Measurements from ENCODE around the gene DKKL1. TPM values are rescaled to one million over a fixed set of nuclear protein-coding genes. Genes with fewer than 3 reads are reported as not detected.

Gene DKKL1
- total and polyA plus RNA-seq, 3 donors from 2014 or later, result 145 to 487 (median 190) TPM

- H3K9me3 ChIP-seq, result no peaks in the 10 kb centered on the region
- intact Hi-C loops (cut with DNase I; ENCODE audit: low total_unique reads), result no loop called here
- no peaks in the 10 kb centered on the region for H3K4me1 ChIP-seq
- peak; percentile 54 for DNase-seq
- H3K27me3 ChIP-seq, result no peaks in the 10 kb centered on the region
- H3K4me3 ChIP-seq, result no peak overlapping the region
- H3K27ac ChIP-seq, result no peak overlapping the region
- no peaks in the 10 kb centered on the region for H3K36me3 ChIP-seq (ENCODE audit: low read depth, missing control alignments)
- 71 to 79% methylated on average over 3 of the region's 3 CpGs for WGBS, 2 donors
- TF ChIP-seq CTCF (IDR thresholded peaks at IDR 0.05) (no peak), POLR2A (IDR thresholded peaks at IDR 0.05) (no peak)
Observed at GRCh38 chr19:49347835-49348234, 15.8 kb upstream of the DKKL1 start.

GRCh38 chr19:49348305-49349189 is 15.1 kb upstream of the DKKL1 start:
- Histone ChIP-seq H3K27ac (no peak overlapping the region), H3K27me3 (no peaks in the 10 kb centered on the region), H3K4me1 (no peaks in the 10 kb centered on the region), H3K4me3 (no peak overlapping the region), H3K9me3 (no peaks in the 10 kb centered on the region), H3K36me3 (ENCODE audit: low read depth, missing control alignments) (no peaks in the 10 kb centered on the region)
- no peak for DNase-seq
- 91 to 92% methylated on average over 12 of the region's 12 CpGs for WGBS, 2 donors
- TF ChIP-seq POLR2A (IDR thresholded peaks at IDR 0.05) (no peak), CTCF (IDR thresholded peaks at IDR 0.05) (no peak)
- intact Hi-C loops (cut with DNase I; ENCODE audit: low total_unique reads), result no loop called here

GRCh38 chr19:49349567-49349966 is 14.1 kb upstream of the DKKL1 start:
- Histone ChIP-seq H3K4me1 (no peaks in the 10 kb centered on the region), H3K4me3 (no peak overlapping the region), H3K9me3 (no peaks in the 10 kb centered on the region), H3K27me3 (no peaks in the 10 kb centered on the region), H3K36me3 (ENCODE audit: low read depth, missing control alignments) (no peaks in the 10 kb centered on the region), H3K27ac (no peak overlapping the region)
- 86 to 90% methylated on average over 2 of the region's 2 CpGs for WGBS, 2 donors
- DNase-seq, result no peak
- TF ChIP-seq CTCF (IDR thresholded peaks at IDR 0.05) (no peak), POLR2A (IDR thresholded peaks at IDR 0.05) (no peak)
- intact Hi-C loops (cut with DNase I; ENCODE audit: low total_unique reads), result no loop called here

GRCh38 chr19:49355909-49356353 is 7.7 kb upstream of the DKKL1 start:
- no peaks in the 10 kb centered on the region for H3K9me3 ChIP-seq
- intact Hi-C loops (cut with DNase I; ENCODE audit: low total_unique reads), result no loop called here
- H3K4me3 ChIP-seq, result no peak overlapping the region
- no peaks in the 10 kb centered on the region for H3K36me3 ChIP-seq (ENCODE audit: low read depth, missing control alignments)
- H3K4me1 ChIP-seq, result no peaks in the 10 kb centered on the region
- no peak overlapping the region for H3K27ac ChIP-seq
- TF ChIP-seq CTCF (IDR thresholded peaks at IDR 0.05) (no peak), POLR2A (IDR thresholded peaks at IDR 0.05) (no peak)
- DNase-seq, result no peak
- no peaks in the 10 kb centered on the region for H3K27me3 ChIP-seq
- WGBS, 2 donors, result 66 to 68% methylated on average over 12 of the region's 12 CpGs

- Histone ChIP-seq H3K36me3 (ENCODE audit: low read depth, missing control alignments) (no peaks in the 10 kb centered on the region), H3K4me3 (no peak overlapping the region), H3K4me1 (peaks cover 3% of the 10 kb centered on the region), H3K9me3 (no peaks in the 10 kb centered on the region), H3K27ac (no peak overlapping the region), H3K27me3 (no peaks in the 10 kb centered on the region)
- DNase-seq, result no peak
- intact Hi-C loops (cut with DNase I; ENCODE audit: low total_unique reads), result no loop called here
- TF ChIP-seq POLR2A (IDR thresholded peaks at IDR 0.05) (no peak), CTCF (IDR thresholded peaks at IDR 0.05) (no peak)
- WGBS, 2 donors, result 59 to 65% methylated on average over 7 of the region's 7 CpGs
Observed at GRCh38 chr19:49356382-49356781, 7.3 kb upstream of the DKKL1 start.
